ENCODE data around the gene MAT2B.
A peak's percentile ranks its signal among the peaks of the same experiment; 100 is the strongest.

MAT2B gene

GRCh38 chr5:163505368-163506094 lies at the start of gene MAT2B:
TSS of gene MAT2B (plus strand) at chr5:163505619. CDS start at chr5:163505687, 68 bp downstream.
- DNase-seq (ENCODE audit: low read depth, low spot score): peak; percentile 86
- no peaks in the 10 kb centered on the region for H3K27me3 ChIP-seq (ENCODE audit: insufficient read depth, insufficient read length)
- no peak for TF ChIP-seq ZNF274 (IDR thresholded peaks at IDR 0.05; ENCODE audit: low read depth, low read length)
- no peak for TF ChIP-seq YY1 (IDR thresholded peaks at IDR 0.05; ENCODE audit: insufficient read depth, insufficient read length)
- no peak for TF ChIP-seq SUZ12 (IDR thresholded peaks at IDR 0.05; ENCODE audit: extremely low read depth, insufficient read depth, insufficient read length)
- no peaks in the 10 kb centered on the region for H3K36me3 ChIP-seq (ENCODE audit: insufficient read depth, insufficient read length, low read length)
- H3K4me1 ChIP-seq (ENCODE audit: insufficient read depth, insufficient read length): no peaks in the 10 kb centered on the region
- H3K4me3 ChIP-seq (ENCODE audit: insufficient read length, low read depth): peak within 1 kb of the TSS; percentile 75
- H3K9ac ChIP-seq (ENCODE audit: insufficient read length, low read depth): peak within 1 kb of the TSS; percentile 81
- H3K9me3 ChIP-seq (ENCODE audit: insufficient read depth, low read length): no peaks in the 10 kb centered on the region

GRCh38 chr5:163456029-163456589 lies 49.3 kb upstream of the MAT2B start:
- H3K27me3 ChIP-seq (ENCODE audit: insufficient read depth, insufficient read length): no peaks in the 10 kb centered on the region
- DNase-seq (ENCODE audit: low read depth, low spot score): no peak
- TF ChIP-seq ZNF274 (IDR thresholded peaks at IDR 0.05; ENCODE audit: low read depth, low read length): no peak
- TF ChIP-seq SUZ12 (IDR thresholded peaks at IDR 0.05; ENCODE audit: extremely low read depth, insufficient read depth, insufficient read length): no peak
- TF ChIP-seq YY1 (IDR thresholded peaks at IDR 0.05; ENCODE audit: insufficient read depth, insufficient read length): no peak
- H3K4me3 ChIP-seq (ENCODE audit: insufficient read length, low read depth): no peak overlapping the region
- H3K9ac ChIP-seq (ENCODE audit: insufficient read length, low read depth): no peak overlapping the region
- no peaks in the 10 kb centered on the region for H3K4me1 ChIP-seq (ENCODE audit: insufficient read depth, insufficient read length)
- peaks cover 32% of the 10 kb centered on the region for H3K36me3 ChIP-seq (ENCODE audit: insufficient read depth, insufficient read length, low read length)
- H3K9me3 ChIP-seq (ENCODE audit: insufficient read depth, low read length): no peaks in the 10 kb centered on the region

- H3K9ac ChIP-seq (ENCODE audit: insufficient read length, low read depth): no peak overlapping the region
- H3K27me3 ChIP-seq (ENCODE audit: insufficient read depth, insufficient read length): no peaks in the 10 kb centered on the region
- no peak for DNase-seq (ENCODE audit: low read depth, low spot score)
- peaks cover 27% of the 10 kb centered on the region for H3K36me3 ChIP-seq (ENCODE audit: insufficient read depth, insufficient read length, low read length)
- TF ChIP-seq ZNF274 (IDR thresholded peaks at IDR 0.05; ENCODE audit: low read depth, low read length) (no peak), SUZ12 (IDR thresholded peaks at IDR 0.05; ENCODE audit: extremely low read depth, insufficient read depth, insufficient read length) (no peak), YY1 (IDR thresholded peaks at IDR 0.05; ENCODE audit: insufficient read depth, insufficient read length) (no peak)
- H3K4me3 ChIP-seq (ENCODE audit: insufficient read length, low read depth): no peak overlapping the region
- no peaks in the 10 kb centered on the region for H3K4me1 ChIP-seq (ENCODE audit: insufficient read depth, insufficient read length)
- no peaks in the 10 kb centered on the region for H3K9me3 ChIP-seq (ENCODE audit: insufficient read depth, low read length)
These were observed 48.6 kb upstream of the MAT2B start for GRCh38 chr5:163456840-163457239.

GRCh38 chr5:163458778-163459385 lies 46.5 kb upstream of the MAT2B start:
- Histone ChIP-seq H3K4me3 (ENCODE audit: insufficient read length, low read depth) (peak overlapping the region; percentile 65), H3K9me3 (ENCODE audit: insufficient read depth, low read length) (no peaks in the 10 kb centered on the region), H3K36me3 (ENCODE audit: insufficient read depth, insufficient read length, low read length) (peaks cover 23% of the 10 kb centered on the region), H3K9ac (ENCODE audit: insufficient read length, low read depth) (peak overlapping the region; percentile 90), H3K4me1 (ENCODE audit: insufficient read depth, insufficient read length) (no peaks in the 10 kb centered on the region), H3K27me3 (ENCODE audit: insufficient read depth, insufficient read length) (no peaks in the 10 kb centered on the region)
- DNase-seq (ENCODE audit: low read depth, low spot score): no peak
- no peak for TF ChIP-seq ZNF274 (IDR thresholded peaks at IDR 0.05; ENCODE audit: low read depth, low read length)
- TF ChIP-seq SUZ12 (IDR thresholded peaks at IDR 0.05; ENCODE audit: extremely low read depth, insufficient read depth, insufficient read length): no peak
- no peak for TF ChIP-seq YY1 (IDR thresholded peaks at IDR 0.05; ENCODE audit: insufficient read depth, insufficient read length)

GRCh38 chr5:163459462-163459818 lies 46.0 kb upstream of the MAT2B start:
- H3K36me3 ChIP-seq (ENCODE audit: insufficient read depth, insufficient read length, low read length): peaks cover 25% of the 10 kb centered on the region
- peak overlapping the region; percentile 65 for H3K4me3 ChIP-seq (ENCODE audit: insufficient read length, low read depth)
- no peaks in the 10 kb centered on the region for H3K4me1 ChIP-seq (ENCODE audit: insufficient read depth, insufficient read length)
- H3K9ac ChIP-seq (ENCODE audit: insufficient read length, low read depth): peak overlapping the region; percentile 90
- TF ChIP-seq YY1 (IDR thresholded peaks at IDR 0.05; ENCODE audit: insufficient read depth, insufficient read length): no peak
- no peak for TF ChIP-seq ZNF274 (IDR thresholded peaks at IDR 0.05; ENCODE audit: low read depth, low read length)
- TF ChIP-seq SUZ12 (IDR thresholded peaks at IDR 0.05; ENCODE audit: extremely low read depth, insufficient read depth, insufficient read length): no peak
- DNase-seq (ENCODE audit: low read depth, low spot score): no peak
- H3K27me3 ChIP-seq (ENCODE audit: insufficient read depth, insufficient read length): no peaks in the 10 kb centered on the region
- H3K9me3 ChIP-seq (ENCODE audit: insufficient read depth, low read length): no peaks in the 10 kb centered on the region

GRCh38 chr5:163459819-163460561 lies 45.4 kb upstream of the MAT2B start, which contains the start of gene NUDCD2:
TSS of gene NUDCD2 (minus strand) at chr5:163460102. CDS start at chr5:163460050, 52 bp downstream.
- peak within 1 kb of the TSS; percentile 85 for H3K4me3 ChIP-seq (ENCODE audit: insufficient read length, low read depth)

More at GRCh38 chr5:163459819-163460561, 45.4 kb upstream of the MAT2B start, which contains the start of gene NUDCD2:
- Histone ChIP-seq H3K36me3 (ENCODE audit: insufficient read depth, insufficient read length, low read length) (peaks cover 22% of the 10 kb centered on the region), H3K9ac (ENCODE audit: insufficient read length, low read depth) (peak within 1 kb of the TSS; percentile 93), H3K27me3 (ENCODE audit: insufficient read depth, insufficient read length) (no peaks in the 10 kb centered on the region), H3K9me3 (ENCODE audit: insufficient read depth, low read length) (no peaks in the 10 kb centered on the region), H3K4me1 (ENCODE audit: insufficient read depth, insufficient read length) (no peaks in the 10 kb centered on the region)
- TF ChIP-seq ZNF274 (IDR thresholded peaks at IDR 0.05; ENCODE audit: low read depth, low read length): no peak
- TF ChIP-seq SUZ12 (IDR thresholded peaks at IDR 0.05; ENCODE audit: extremely low read depth, insufficient read depth, insufficient read length): no peak
- no peak for TF ChIP-seq YY1 (IDR thresholded peaks at IDR 0.05; ENCODE audit: insufficient read depth, insufficient read length)
- DNase-seq (ENCODE audit: low read depth, low spot score): peak; percentile 90
